Pancreas (tissue), 10 donors: ENCODE results near the gene DNAJC1. TPM values are rescaled to one million over a fixed set of nuclear protein-coding genes. Genes with fewer than 3 reads are reported as not detected.

Experiments used
- ATAC-seq, 4 donors: fragments of 200-7000 bp; cut with Tn5 transposase; one replicate each; pipeline versions ENCODE4 v1.8.0 to v1.9.1; 2020; ENCODE audit warnings: mild to moderate bottlenecking in 4 of 4, moderate library complexity in 4 of 4
- DNase-seq, 6 donors: peaks; one replicate each; pipeline ENCODE4 v3.0.0-alpha.2; 2020
- FAIRE-seq: peaks from 2 replicates; lab custom pipeline; 2012; peaks lifted over from hg19 to GRCh38; lab: Jason Lieb, UNC
- H3K27ac ChIP-seq, 4 donors: fragments of 200-600 bp; sonication (generic); 1 replicate in 3 of 4; 2 replicates in 1 of 4; pipeline versions ENCODE4 v1.5.0 to v1.8.0; 2020
- H3K27me3 ChIP-seq, 4 donors: fragments of 200-600 bp; one replicate each; pipeline ENCODE4 v1.8.0; 2021
- H3K36me3 ChIP-seq, 3 donors: fragments of 200-600 bp; sonication (generic) in 1 of 3; one replicate each; pipeline versions ENCODE4 v1.5.0 to v1.8.0; 2020 to 2021
- H3K4me1 ChIP-seq, 3 donors: fragments of 200-600 bp; one replicate each; pipeline ENCODE4 v1.8.0; 2021
- H3K4me3 ChIP-seq, 4 donors: fragments of 200-600 bp; sonication (generic) in 2 of 4; one replicate each; pipeline versions ENCODE4 v1.5.0 to v1.8.0; 2020 to 2021
- H3K9me3 ChIP-seq, 4 donors: fragments of 200-600 bp; one replicate each; pipeline ENCODE4 v1.8.0; 2021
- WGBS, 2 donors: extraction: QIAGEN DNeasy Blood & Tissue Kit; methylation state at CpG; one replicate each; pipeline ENCODE4 v1.1.7; 2013; 5-methylcytosine and 5-hydroxymethylcytosine counted together
- intact Hi-C, 3 donors: fragments of 100-400 bp; cut with DNase I; formaldehyde crosslinking; loops; one replicate each; pipeline versions ENCODE4 v1.11.1 to v1.14.2; 2022
- polyA plus RNA-seq, 2 donors: library from polyadenylated mRNA; stranded (reverse); fragments of 200-250 nt; gene quantifications; one replicate each; pipeline ENCODE4 v1.2.3, GENCODE V29; 2013
- total RNA-seq, 6 donors: library from RNA; stranded (reverse); fragmentation: NEBNext Ultra II Directional in 4 of 6; extraction: Animal tissue kit (Norgen Biotek cat#: 25700) in 4 of 6; gene quantifications; one replicate each; pipeline versions ENCODE4 v1.2.1 to v1.2.4, GENCODE V29; 2021 to 2023
- TF ChIP-seq, protein P1 (sequence below), 4 donors: fragments of 200-600 bp; sonication (generic) in 3 of 4; IDR thresholded peaks; one replicate each; pipeline versions ENCODE4 v1.5.0 to v1.8.0; 2021; ENCODE audit warnings: antibody characterized with exemption in 4 of 4
- donor health status: healthy with polysubstance abuse.
- donor health status: DM: no; HTN: no; CAD: no; lungs with moderate emphysema.
- donor health status: DM: no; HTN: no; CAD: no.
- donor health status: control.
- donor health status: control.
- donor health status: Bipolar disorder and iron deficiency.
- donor health status: DM: yes; HTN: yes; CAD: no.
- donor health status: DM: no; HTN: no; CAD: no.
- donor health status: DM: no; HTN: no; CAD: no.
- donor health status: DM: yes; HTN: yes; CAD: no.

Gene DNAJC1
- total and polyA plus RNA-seq, 8 donors, result 16.7 to 30.7 (median 22.7) TPM

DNA sequence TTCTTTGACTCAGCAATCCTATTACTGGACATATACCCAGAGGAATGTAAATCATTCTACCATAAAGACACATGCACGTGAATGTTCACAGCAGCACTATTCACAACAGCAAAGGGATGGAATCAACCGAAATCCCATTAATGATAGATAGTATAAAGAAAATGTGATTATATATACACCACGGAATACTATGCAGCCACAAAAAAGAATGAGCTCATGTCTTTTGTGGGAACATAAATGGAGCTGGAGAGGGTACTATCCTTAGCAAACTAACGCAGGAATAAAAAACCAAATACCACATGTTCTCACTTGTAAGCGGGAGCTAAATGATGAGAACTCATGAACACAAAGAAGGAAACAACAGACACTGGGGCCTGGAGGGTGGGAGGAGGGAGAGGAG, 201.9 kb downstream of the DNAJC1 start:
- Histone ChIP-seq H3K27ac (no peak overlapping the region), H3K4me3 (no peak overlapping the region), H3K27me3 (no peaks in the 10 kb centered on the region), H3K9me3 (no peaks in the 10 kb centered on the region), H3K36me3 (no peaks in the 10 kb centered on the region), H3K4me1 (no peaks in the 10 kb centered on the region)
- no peak for DNase-seq
- WGBS, 2 donors, result 98% methylated on average over 5 of the region's 5 CpGs
- no peak for FAIRE-seq
- ATAC-seq, result no peak
- intact Hi-C loops, result no loop called here
- TF ChIP-seq, protein P1, sequence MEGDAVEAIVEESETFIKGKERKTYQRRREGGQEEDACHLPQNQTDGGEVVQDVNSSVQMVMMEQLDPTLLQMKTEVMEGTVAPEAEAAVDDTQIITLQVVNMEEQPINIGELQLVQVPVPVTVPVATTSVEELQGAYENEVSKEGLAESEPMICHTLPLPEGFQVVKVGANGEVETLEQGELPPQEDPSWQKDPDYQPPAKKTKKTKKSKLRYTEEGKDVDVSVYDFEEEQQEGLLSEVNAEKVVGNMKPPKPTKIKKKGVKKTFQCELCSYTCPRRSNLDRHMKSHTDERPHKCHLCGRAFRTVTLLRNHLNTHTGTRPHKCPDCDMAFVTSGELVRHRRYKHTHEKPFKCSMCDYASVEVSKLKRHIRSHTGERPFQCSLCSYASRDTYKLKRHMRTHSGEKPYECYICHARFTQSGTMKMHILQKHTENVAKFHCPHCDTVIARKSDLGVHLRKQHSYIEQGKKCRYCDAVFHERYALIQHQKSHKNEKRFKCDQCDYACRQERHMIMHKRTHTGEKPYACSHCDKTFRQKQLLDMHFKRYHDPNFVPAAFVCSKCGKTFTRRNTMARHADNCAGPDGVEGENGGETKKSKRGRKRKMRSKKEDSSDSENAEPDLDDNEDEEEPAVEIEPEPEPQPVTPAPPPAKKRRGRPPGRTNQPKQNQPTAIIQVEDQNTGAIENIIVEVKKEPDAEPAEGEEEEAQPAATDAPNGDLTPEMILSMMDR (IDR thresholded peaks at IDR 0.05), result no peak

DNA sequence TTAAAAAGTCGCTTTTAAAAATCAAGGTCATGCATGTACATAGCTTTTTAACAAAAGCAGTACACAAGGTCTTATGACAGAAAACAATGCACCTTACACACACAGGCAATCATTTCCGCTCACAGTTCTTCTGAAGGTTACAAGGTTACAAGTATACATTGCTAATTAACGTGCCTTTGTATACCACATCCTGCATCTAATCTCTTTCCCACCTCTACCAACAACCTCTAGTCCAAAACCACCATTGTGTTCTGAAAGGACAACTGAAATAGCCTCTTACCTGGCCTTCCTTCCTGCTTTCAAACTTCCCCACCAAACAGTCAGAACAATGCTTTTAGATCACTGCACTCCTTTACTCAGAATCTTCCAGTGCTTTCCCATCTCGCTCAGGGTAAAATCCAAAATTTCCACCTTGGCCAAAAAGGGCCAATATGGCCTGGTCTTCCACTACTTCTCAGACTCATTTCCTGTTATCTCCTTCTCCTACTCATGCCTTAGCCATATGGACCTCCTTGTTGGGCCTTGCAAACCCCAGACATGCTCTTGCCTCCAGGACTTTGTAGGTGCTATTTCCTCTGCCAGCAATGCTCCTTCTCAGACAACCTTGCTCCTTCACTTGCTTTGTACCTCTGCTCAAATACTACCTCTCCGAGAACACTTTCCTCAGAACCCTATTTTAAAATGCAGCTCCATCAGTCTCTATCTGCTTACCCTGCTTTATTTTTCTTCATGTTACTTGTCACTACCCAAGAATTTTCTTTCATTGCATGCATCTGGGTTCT, 205.4 kb downstream of the DNAJC1 start:
- no peaks in the 10 kb centered on the region for H3K4me1 ChIP-seq
- DNase-seq, result no peak
- no peak for FAIRE-seq
- intact Hi-C loops, result no loop called here
- TF ChIP-seq, protein P1 (IDR thresholded peaks at IDR 0.05), result no peak
- H3K36me3 ChIP-seq, result no peaks in the 10 kb centered on the region
- no peak overlapping the region for H3K4me3 ChIP-seq
- H3K9me3 ChIP-seq, result no peaks in the 10 kb centered on the region
- WGBS, 2 donors, result 94% methylated on average over 5 of the region's 5 CpGs
- H3K27ac ChIP-seq, result no peak overlapping the region
- no peak for ATAC-seq
- H3K27me3 ChIP-seq, result no peaks in the 10 kb centered on the region

DNA sequence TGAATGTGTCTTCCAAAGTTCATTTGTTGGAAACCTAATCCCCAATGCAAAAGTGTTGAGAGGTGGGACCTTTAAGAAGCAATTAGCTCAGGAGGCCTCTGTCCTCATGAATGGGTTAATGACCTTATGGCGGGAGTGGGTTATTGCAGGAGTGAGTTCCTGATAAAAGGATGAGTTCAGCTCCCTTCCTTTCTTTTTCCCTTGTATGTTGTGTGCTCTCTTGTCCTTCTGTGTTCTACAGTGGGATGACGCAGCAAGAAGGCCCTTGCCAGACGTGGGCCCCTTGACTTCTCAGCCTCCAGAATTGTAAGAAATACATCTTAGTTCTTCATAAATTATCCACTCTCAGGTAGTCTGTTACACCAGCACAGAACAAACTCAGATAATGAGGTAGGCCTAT, 206.0 kb downstream of the DNAJC1 start:
- H3K27ac ChIP-seq, result no peak overlapping the region
- TF ChIP-seq, protein P1 (IDR thresholded peaks at IDR 0.05), result no peak
- WGBS, 2 donors, result 93 to 100% methylated on average over 3 of the region's 3 CpGs
- no peaks in the 10 kb centered on the region for H3K9me3 ChIP-seq
- intact Hi-C loops, result no loop called here
- no peaks in the 10 kb centered on the region for H3K4me1 ChIP-seq
- H3K27me3 ChIP-seq, result no peaks in the 10 kb centered on the region
- DNase-seq (no peak), ATAC-seq (no peak), FAIRE-seq (no peak)
- no peak overlapping the region for H3K4me3 ChIP-seq
- H3K36me3 ChIP-seq, result no peaks in the 10 kb centered on the region

DNA sequence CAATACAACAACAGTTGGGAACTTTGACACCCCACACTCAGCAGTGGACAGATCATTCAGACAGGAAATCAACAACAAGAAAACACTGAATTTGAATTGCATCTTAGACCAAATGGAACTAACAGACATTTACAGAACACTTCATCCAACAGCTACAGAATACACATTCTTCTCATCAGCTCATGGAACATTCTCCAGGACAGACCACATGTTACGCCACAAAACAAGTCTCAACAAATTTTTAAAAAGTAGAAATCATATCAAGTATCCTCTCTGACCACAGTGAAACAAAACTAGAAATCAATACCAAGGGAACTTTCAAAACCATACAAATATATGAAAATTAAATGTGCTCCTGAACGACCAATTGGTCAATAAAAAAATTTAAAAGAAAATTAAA, 212.3 kb downstream of the DNAJC1 start:
- FAIRE-seq (no peak), ATAC-seq (no peak), DNase-seq (no peak)
- intact Hi-C loops, result no loop called here
- TF ChIP-seq, protein P1 (IDR thresholded peaks at IDR 0.05), result no peak
- H3K4me3 ChIP-seq, result no peak overlapping the region
- 95 to 96% methylated on average over 2 of the region's 2 CpGs for WGBS, 2 donors
- no peaks in the 10 kb centered on the region for H3K9me3 ChIP-seq
- no peak overlapping the region for H3K27ac ChIP-seq
- H3K4me1 ChIP-seq, result no peaks in the 10 kb centered on the region
- no peaks in the 10 kb centered on the region for H3K27me3 ChIP-seq
- H3K36me3 ChIP-seq, result no peaks in the 10 kb centered on the region

DNA sequence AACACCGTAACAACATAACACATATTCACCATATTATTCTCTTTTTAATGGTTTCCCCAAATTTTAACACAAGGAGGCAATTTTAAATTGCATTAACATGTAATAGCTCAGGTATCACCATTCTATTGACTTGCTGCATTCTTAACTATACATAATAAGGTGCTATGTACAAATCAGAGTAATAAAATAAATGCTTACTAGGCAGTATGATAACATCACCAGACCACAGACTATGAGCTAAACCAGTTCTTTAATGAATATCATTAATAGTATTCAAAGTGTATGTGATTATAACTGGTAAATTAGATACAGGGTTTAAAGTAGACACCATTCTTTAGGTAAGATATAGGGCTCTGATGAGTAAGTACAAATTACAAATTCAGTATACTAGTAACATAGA, 226.6 kb downstream of the DNAJC1 start:
- no peaks in the 10 kb centered on the region for H3K4me1 ChIP-seq
- no peak for FAIRE-seq
- 100% methylated on average over 1 of the region's 1 CpG for WGBS, 2 donors
- intact Hi-C loops, result no loop called here
- DNase-seq, result no peak
- no peak for ATAC-seq
- H3K27me3 ChIP-seq, result no peaks in the 10 kb centered on the region
- no peaks in the 10 kb centered on the region for H3K9me3 ChIP-seq
- H3K27ac ChIP-seq, result no peak overlapping the region
- no peaks in the 10 kb centered on the region for H3K36me3 ChIP-seq
- TF ChIP-seq, protein P1 (IDR thresholded peaks at IDR 0.05), result no peak
- H3K4me3 ChIP-seq, result no peak overlapping the region
